ENCODE results near the gene PLA2G12A.
"Not testable (repeated sequence)": the region's sequence is repeated elsewhere in the genome, so short reads cannot be mapped to it uniquely, and the experiment has no call there.

Gene PLA2G12A

GRCh38 chr4:109728385-109728784 lies 1.5 kb downstream of the PLA2G12A start:
- no peak for DNase-seq

GRCh38 chr4:109723110-109723509 lies 6.8 kb downstream of the PLA2G12A start:
- DNase-seq: no peak

GRCh38 chr4:109722357-109722756 lies 7.5 kb downstream of the PLA2G12A start:
- no peak for DNase-seq

- no peak for DNase-seq
Observed at GRCh38 chr4:109721033-109721432, 8.8 kb downstream of the PLA2G12A start.

GRCh38 chr4:109719604-109720003 lies 10.3 kb downstream of the PLA2G12A start:
- no peak for DNase-seq

GRCh38 chr4:109718759-109719158 lies 11.1 kb downstream of the PLA2G12A start:
- no peak for DNase-seq

GRCh38 chr4:109713500-109713899 lies 16.4 kb downstream of the PLA2G12A start:
- DNase-seq: no peak

GRCh38 chr4:109708990-109709389 lies 20.9 kb downstream of the PLA2G12A start:
- DNase-seq: no peak

- DNase-seq: no peak
Observed at GRCh38 chr4:109708435-109708834, 21.4 kb downstream of the PLA2G12A start.

- DNase-seq: no peak
Observed at GRCh38 chr4:109703664-109704361, 26.1 kb downstream of the PLA2G12A start.

- DNase-seq: peak; percentile 41 to 71 (median 52)
Observed at GRCh38 chr4:109702950-109703663, 26.8 kb downstream of the PLA2G12A start, which contains the start of gene CASP6. CASP6 (minus strand) TSS chr4:109703445; CDS start chr4:109703395, 50 bp downstream.

GRCh38 chr4:109701566-109702410 lies 28.1 kb downstream of the PLA2G12A start:
- DNase-seq: no peak

- DNase-seq: no peak
Observed at GRCh38 chr4:109699553-109700225, 30.2 kb downstream of the PLA2G12A start.

GRCh38 chr4:109698656-109699055 lies 31.2 kb downstream of the PLA2G12A start:
- DNase-seq: no peak

GRCh38 chr4:109691411-109691920 lies 38.4 kb downstream of the PLA2G12A start:
- no peak for DNase-seq

GRCh38 chr4:109690690-109691410 lies 39.0 kb downstream of the PLA2G12A start:
- DNase-seq: no peak

- DNase-seq: no peak
Observed at GRCh38 chr4:109684727-109685126, 45.1 kb downstream of the PLA2G12A start.

- DNase-seq: no peak
Observed at GRCh38 chr4:109683621-109684253, 46.1 kb downstream of the PLA2G12A start.

GRCh38 chr4:109682875-109683274 lies 47.0 kb downstream of the PLA2G12A start:
- no peak for DNase-seq

- DNase-seq: not testable (repeated sequence)
Observed at GRCh38 chr4:109678925-109679324, 50.9 kb downstream of the PLA2G12A start.

GRCh38 chr4:109678472-109678871 lies 51.4 kb downstream of the PLA2G12A start:
- DNase-seq: not testable (repeated sequence)
